Measurements from ENCODE around the gene SLC24A3.

Gene SLC24A3

DNA sequence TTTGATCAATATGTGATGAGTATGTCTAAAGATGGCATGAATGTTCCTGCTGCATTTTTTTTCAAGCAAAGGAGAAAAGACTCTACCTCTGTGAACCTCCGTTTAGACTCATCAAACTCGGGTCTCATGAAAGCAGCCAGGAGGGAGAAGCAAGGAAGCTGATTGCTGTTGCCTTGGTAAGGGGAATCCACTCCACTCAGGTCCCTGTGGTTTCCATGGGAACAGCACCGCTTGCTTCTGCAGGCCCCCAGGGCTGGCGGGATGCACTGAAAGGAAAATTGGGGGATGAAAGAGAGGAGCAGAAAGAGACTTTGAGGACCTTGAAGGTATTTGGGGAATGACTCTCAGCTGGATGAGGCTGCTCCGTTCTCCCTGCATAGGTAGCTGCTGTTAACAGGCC is 296.0 kb downstream of the SLC24A3 start:
- no peak overlapping the region for H3K4me3 ChIP-seq (ENCODE audit: low read depth, low read length)
- TF ChIP-seq, protein P1, sequence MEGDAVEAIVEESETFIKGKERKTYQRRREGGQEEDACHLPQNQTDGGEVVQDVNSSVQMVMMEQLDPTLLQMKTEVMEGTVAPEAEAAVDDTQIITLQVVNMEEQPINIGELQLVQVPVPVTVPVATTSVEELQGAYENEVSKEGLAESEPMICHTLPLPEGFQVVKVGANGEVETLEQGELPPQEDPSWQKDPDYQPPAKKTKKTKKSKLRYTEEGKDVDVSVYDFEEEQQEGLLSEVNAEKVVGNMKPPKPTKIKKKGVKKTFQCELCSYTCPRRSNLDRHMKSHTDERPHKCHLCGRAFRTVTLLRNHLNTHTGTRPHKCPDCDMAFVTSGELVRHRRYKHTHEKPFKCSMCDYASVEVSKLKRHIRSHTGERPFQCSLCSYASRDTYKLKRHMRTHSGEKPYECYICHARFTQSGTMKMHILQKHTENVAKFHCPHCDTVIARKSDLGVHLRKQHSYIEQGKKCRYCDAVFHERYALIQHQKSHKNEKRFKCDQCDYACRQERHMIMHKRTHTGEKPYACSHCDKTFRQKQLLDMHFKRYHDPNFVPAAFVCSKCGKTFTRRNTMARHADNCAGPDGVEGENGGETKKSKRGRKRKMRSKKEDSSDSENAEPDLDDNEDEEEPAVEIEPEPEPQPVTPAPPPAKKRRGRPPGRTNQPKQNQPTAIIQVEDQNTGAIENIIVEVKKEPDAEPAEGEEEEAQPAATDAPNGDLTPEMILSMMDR (IDR thresholded peaks at IDR 0.05; ENCODE audit: borderline replicate concordance, insufficient read depth, low read depth, low read length) = no peak

DNA sequence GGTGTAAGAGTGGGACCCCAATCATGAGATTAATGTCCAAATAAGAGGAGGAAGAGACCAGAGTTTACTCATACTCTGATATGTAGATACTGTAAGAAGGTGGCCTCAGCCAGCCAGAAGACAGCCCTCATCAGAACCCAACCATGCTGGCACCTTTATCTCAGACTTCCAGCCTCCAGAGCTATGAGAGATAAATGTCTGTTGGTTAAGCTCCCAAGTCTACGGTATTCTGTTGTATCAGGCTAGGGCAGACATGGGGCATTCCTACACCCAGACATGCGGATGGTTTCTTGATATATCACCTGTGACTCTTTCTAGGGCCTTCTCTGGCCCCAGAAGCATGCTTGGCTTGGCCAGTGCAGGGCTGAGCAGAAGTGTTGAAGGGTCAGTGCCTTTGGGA is 298.2 kb downstream of the SLC24A3 start:
- H3K4me3 ChIP-seq (ENCODE audit: low read depth, low read length) = no peak overlapping the region
- TF ChIP-seq, protein P1 (IDR thresholded peaks at IDR 0.05; ENCODE audit: borderline replicate concordance, insufficient read depth, low read depth, low read length) = no peak

- TF ChIP-seq, protein P1 (IDR thresholded peaks at IDR 0.05; ENCODE audit: borderline replicate concordance, insufficient read depth, low read depth, low read length) = no peak
- no peak overlapping the region for H3K4me3 ChIP-seq (ENCODE audit: low read depth, low read length)
These were observed 299.5 kb downstream of the SLC24A3 start for GRCh38 chr20:19511931-19512330.

DNA sequence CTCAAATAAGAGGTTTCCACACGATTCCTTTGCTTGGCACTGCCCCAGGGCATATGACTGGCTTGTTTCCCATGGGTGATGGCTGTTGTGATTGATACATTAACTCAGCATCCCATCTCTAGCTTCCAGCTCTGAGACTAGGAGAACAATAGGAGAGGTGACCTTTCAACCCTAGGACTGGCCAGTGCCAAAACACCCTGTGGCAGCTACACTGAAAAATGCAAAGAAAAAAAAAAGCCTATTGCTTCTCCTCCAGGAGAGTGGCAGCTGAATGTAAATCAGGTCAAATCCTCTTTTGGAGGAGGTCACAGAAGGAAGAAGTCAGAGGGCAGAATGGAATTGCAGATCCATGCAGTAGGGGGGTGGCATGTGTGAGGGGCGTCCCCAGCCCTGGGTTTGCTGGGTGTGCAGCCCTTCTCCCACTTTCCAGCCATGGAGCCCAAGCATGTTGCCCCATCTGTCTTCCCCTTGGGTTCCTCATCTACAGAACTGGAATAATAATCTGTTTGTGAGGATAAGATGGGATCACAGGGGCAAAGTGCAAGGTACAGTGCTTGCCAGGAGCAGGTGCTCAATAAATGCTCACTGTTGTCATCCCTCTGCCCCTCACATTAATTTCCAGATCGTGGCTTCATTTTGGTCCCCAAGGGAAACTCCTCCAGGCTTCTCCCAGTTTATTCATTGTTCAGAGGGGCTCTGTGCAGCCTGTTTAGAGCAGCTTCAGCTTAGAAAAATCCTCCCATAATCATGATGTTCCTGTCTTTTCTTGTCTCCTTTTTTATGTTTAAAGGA is 300.6 kb downstream of the SLC24A3 start:
- TF ChIP-seq, protein P1 (IDR thresholded peaks at IDR 0.05; ENCODE audit: borderline replicate concordance, insufficient read depth, low read depth, low read length) = no peak
- no peak overlapping the region for H3K4me3 ChIP-seq (ENCODE audit: low read depth, low read length)

GRCh38 chr20:19515074-19515473 is 302.6 kb downstream of the SLC24A3 start:
- H3K4me3 ChIP-seq (ENCODE audit: low read depth, low read length) = no peak overlapping the region
- TF ChIP-seq, protein P1 (IDR thresholded peaks at IDR 0.05; ENCODE audit: borderline replicate concordance, insufficient read depth, low read depth, low read length) = no peak

GRCh38 chr20:19519466-19519865 is 307.0 kb downstream of the SLC24A3 start:
- TF ChIP-seq, protein P1 (IDR thresholded peaks at IDR 0.05; ENCODE audit: borderline replicate concordance, insufficient read depth, low read depth, low read length) = no peak
- no peak overlapping the region for H3K4me3 ChIP-seq (ENCODE audit: low read depth, low read length)

- no peak overlapping the region for H3K4me3 ChIP-seq (ENCODE audit: low read depth, low read length)
- TF ChIP-seq, protein P1 (IDR thresholded peaks at IDR 0.05; ENCODE audit: borderline replicate concordance, insufficient read depth, low read depth, low read length) = no peak
These were observed 307.8 kb downstream of the SLC24A3 start for GRCh38 chr20:19520261-19520660.
